GM21423 (cell line): ENCODE data around the gene GPBAR1.

ENCODE experiments used
- ATAC-seq: cut with Tn5 transposase; IDR thresholded peaks from one replicate; pipeline ENCODE4 v1.9.1; 2021; ENCODE audit warnings: mild to moderate bottlenecking, moderate library complexity; ENCODE audit not compliant: unreplicated experiment

The GPBAR1 gene

GRCh38 chr2:218238887-218239286 is 21.9 kb upstream of the GPBAR1 start:
- ATAC-seq, result no peak

GRCh38 chr2:218244204-218244603 is 16.6 kb upstream of the GPBAR1 start:
- no peak for ATAC-seq

DNA sequence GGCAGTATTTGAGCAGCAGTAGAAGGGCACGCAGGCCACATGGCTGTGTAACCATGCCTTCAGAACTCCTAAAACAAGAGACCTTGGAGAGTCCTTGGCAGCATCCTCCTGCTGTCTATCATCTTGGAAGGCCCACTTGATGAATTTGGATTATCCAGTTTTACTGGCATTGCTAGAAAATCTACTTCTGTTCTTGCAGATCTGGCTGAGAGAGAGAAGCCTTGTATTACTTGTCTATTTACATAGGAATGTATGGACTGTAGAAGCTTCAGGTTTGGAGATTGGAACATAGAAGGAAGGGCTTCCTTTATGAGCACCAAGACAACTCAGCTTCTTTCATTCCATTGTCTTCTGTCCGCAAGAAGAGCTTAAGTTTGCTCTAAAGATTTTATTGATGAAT is 16.1 kb upstream of the GPBAR1 start:
- ATAC-seq, result no peak

GRCh38 chr2:218245214-218245613 is 15.6 kb upstream of the GPBAR1 start:
- ATAC-seq, result no peak

- no peak for ATAC-seq
These were observed 11.1 kb upstream of the GPBAR1 start for GRCh38 chr2:218249691-218250090.

- no peak for ATAC-seq
These were observed 8.1 kb upstream of the GPBAR1 start for GRCh38 chr2:218252509-218253231.

- no peak for ATAC-seq
These were observed 7.6 kb upstream of the GPBAR1 start for GRCh38 chr2:218253232-218253625.

DNA sequence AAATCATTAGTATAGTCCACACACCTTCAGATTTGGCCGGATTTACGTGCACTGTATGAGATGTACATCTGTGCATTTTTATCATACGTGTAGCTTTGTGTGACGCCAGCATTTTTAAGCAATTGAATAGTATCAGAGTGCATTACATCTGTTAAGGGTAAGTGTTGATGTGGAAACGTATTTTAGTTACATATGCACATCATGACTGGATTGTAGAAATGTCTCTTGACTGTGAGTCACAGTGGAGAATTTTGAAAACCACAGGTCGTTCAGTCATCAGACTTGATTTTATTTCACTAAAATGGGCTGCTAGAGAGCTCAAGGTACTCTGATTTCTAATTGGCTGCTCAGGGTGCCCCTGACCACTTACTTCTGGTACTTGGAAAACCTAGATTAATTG is 5.4 kb upstream of the GPBAR1 start:
- ATAC-seq, result no peak

GRCh38 chr2:218256612-218257350 is 4.0 kb upstream of the GPBAR1 start:
- no peak for ATAC-seq

DNA sequence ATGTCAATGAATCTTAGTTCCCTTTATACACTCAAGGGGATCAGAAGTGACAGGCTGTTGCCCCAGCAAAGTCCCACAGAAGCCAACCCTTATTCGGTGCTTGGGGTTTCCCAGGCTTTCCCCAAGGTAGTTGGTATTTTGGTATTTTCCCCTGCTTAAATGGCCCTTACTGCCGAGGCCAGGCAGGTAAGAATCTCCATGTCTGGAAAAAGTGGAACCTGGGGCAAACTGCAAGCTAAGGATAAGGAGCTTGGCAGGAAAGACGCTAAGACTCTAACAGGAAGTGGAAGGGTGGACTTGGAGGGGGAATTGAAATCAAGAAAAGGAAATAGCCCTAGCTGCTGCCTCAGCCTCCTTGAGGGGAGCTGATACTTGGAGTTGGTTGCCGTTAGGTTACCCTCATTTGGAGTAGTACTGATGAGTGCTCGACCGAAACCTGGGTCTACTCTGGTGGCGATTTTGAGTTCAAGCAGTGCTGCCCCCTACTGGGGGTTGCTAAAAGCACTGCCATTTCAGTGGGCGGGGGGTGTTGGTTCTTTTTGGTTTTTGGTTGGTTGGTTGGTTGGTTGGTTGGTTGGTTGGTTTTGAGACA is 3.3 kb upstream of the GPBAR1 start:
- ATAC-seq, result peak; percentile 87

DNA sequence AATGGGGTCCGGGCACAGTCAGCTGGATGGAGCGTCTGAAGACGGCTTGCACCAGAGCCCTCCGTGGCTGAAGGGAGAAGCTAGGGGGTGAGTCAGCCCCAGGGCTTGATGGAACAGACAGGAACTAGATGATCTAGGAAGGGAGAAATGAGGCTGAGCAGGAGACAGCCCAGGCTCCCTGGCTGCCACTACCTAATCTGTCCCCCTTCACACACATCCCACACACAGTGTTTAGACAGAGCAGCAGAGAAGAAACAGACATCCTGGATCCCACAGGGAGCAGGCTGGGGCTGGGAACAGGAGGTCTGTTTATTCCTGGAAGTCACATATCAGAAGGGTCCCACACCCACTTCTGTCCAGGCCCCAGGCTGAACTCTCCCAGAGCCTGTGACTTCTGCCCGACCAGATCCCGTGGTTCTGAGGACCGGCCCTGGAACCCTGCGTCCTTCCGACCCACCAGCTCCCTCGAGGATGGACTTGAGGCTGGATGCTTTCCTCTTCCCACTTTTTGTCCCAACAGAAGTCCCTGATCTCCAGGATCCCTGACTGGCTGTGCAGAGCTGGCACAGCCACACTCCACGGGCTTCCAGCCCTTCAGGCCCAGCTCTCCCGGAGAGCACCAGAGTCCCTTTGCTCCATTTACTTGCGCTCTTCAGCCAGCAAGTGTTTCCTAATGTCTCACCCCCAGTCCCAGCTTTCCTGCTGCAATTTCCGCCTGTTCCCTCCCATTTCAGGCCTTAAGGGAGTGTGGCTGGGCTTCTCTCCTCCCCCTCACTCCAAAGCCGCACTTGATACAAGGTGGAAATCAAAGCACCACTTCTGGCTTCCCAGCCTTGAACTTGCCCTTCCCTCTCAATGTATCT is 1.5 kb upstream of the GPBAR1 start:
- no peak for ATAC-seq

- no peak for ATAC-seq
These were observed 649 bp upstream of the GPBAR1 start for GRCh38 chr2:218260166-218260565.

- ATAC-seq, result no peak
These were observed 815 bp downstream of the GPBAR1 start for GRCh38 chr2:218261423-218262236.

DNA sequence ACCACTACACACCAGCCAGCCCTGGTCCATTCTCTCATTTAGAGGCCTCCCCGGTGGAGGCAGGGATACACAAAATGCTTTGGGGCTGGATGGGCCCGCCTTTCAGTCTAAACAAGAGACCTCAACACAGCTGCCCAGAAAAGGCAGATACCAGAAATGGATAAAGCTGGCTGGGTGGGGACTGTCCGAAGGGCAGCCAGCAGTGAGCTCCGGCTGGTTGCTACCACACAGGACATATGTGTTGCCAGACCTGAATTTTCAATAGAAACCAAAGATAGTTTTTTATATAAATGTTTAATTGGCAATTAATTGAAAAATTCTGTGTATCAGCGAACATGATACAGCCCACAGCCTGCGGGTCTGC is 1.4 kb downstream of the GPBAR1 start:
- ATAC-seq, result no peak

GRCh38 chr2:218262631-218263586 is 2.1 kb downstream of the GPBAR1 start:
- no peak for ATAC-seq

GRCh38 chr2:218263817-218264641 is 3.2 kb downstream of the GPBAR1 start:
- no peak for ATAC-seq

DNA sequence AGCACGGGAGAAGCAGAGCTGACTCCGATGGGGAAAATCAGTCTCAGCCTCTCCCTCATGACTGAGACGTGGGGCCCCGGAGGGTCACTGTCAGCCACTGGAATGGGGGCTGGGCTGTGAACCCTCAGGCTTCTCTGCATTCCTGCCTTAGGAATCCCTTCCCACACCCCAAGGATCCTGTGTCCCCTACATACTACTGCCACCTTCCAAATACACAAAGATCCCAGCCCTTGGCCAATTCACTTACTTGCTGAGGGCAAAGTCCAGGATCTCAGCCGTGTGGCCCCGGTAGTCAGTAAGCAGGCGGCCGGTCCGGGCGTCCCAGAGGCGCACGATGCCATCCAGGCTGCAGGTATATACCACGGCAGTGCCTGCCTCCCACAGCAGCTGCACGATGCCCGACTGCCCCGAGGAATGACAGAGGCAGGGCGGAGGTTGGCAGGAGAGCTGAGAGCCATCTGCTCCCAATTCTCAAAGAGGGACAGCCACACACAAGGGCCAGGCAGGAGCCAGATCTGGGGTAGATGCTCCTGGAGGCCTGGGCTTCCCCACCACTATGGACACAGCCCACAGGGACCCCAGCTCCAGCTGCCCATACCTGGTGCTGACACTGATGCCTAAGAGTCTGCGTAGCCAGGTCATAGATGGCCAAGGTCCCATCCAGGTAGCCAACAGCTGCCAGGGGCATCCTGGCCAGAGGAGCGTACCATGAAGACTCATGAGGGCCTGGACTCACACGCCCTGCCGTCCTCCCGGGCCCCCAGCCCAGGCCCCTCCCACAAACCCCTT is 4.2 kb downstream of the GPBAR1 start:
- no peak for ATAC-seq

GRCh38 chr2:218265626-218266025 is 4.8 kb downstream of the GPBAR1 start:
- ATAC-seq, result no peak
